Esophagus muscularis mucosa (tissue), 4 donors: ENCODE measurements around the gene AP3D1.

Experiments
- CTCF ChIP-seq, 3 experiments: fragments of 200-600 bp in 2 of 3; fragments of 450-650 bp in 1 of 3; sonication (generic) in 2 of 3; IDR thresholded peaks; one replicate each; pipeline ENCODE4 v1.5.1; 2017 to 2019; ENCODE audit warnings: antibody characterized with exemption in 3 of 3, mild to moderate bottlenecking in 2 of 3, moderate library complexity in 1 of 3
- EP300 ChIP-seq: sonication (generic); formaldehyde crosslinking; IDR thresholded peaks from one replicate; pipeline ENCODE4 v1.6.1; 2017; ENCODE audit warnings: antibody characterized with exemption
- POLR2A ChIP-seq: fragments of 450-650 bp; IDR thresholded peaks from one replicate; pipeline ENCODE4 v1.6.1; 2017; ENCODE audit warnings: antibody characterized with exemption, moderate library complexity, mild to moderate bottlenecking, low read depth
- POLR2AphosphoS5 ChIP-seq, 2 donors: sonication (generic); formaldehyde crosslinking; IDR thresholded peaks; one replicate each; pipeline ENCODE4 v1.6.1; 2017; ENCODE audit warnings: antibody characterized with exemption in 2 of 2

- TF ChIP-seq CTCF (IDR thresholded peaks at IDR 0.05) (no peak), POLR2AphosphoS5 (IDR thresholded peaks at IDR 0.05) (no peak), EP300 (no peak), POLR2A (no peak)
These were observed 27.7 kb upstream of the AP3D1 start for GRCh38 chr19:2179095-2179494.
